Natural killer cell treated with Interleukin-12 subunit alpha and Interleukin-12 subunit beta and Interleukin-15 and Interleukin-18, amount 100 ng/mL, for 72 hours (primary cell): ENCODE results near the gene S100P. TPM values are rescaled to one million over a fixed set of nuclear protein-coding genes. Genes with fewer than 3 reads are reported as not detected.
"Not testable (repeated sequence)": the region's sequence is repeated elsewhere in the genome, so short reads cannot be mapped to it uniquely, and the experiment has no call there.

ENCODE experiments used
- ATAC-seq, 2 donors: fragments of 150-1000 bp; cut with Tn5 transposase in 1 of 2; sonication (Bioruptor Pico), chemical (Tn5 transposase) in 1 of 2; 2 replicates each; pipeline ENCODE4 v1.10.0; 2021
- DNase-seq: peaks from one replicate; pipeline ENCODE4 v3.0.0; 2022; ENCODE audit warnings: low spot score
- H3K27ac Mint-ChIP-seq, 2 donors: 1 replicate in 1 of 2; 2 replicates in 1 of 2; pipeline ENCODE4 v1.8.0; 2022; ENCODE audit warnings: mixed read lengths in 2 of 2, mild to moderate bottlenecking in 1 of 2, moderate library complexity in 1 of 2
- H3K27me3 Mint-ChIP-seq, 2 donors: 1 replicate in 1 of 2; 2 replicates in 1 of 2; pipeline ENCODE4 v1.8.0; 2022; ENCODE audit warnings: mixed read lengths in 2 of 2
- H3K36me3 Mint-ChIP-seq: one replicate; pipeline ENCODE4 v1.8.0; 2022; ENCODE audit warnings: mixed read lengths
- H3K4me1 Mint-ChIP-seq, 2 donors: 1 replicate in 1 of 2; 2 replicates in 1 of 2; pipeline ENCODE4 v1.8.0; 2022; ENCODE audit warnings: low read depth in 2 of 2, mixed read lengths in 2 of 2, mild to moderate bottlenecking in 1 of 2
- H3K4me3 Mint-ChIP-seq: one replicate; pipeline ENCODE4 v1.8.0; 2022; ENCODE audit warnings: mixed read lengths
- H3K9me3 Mint-ChIP-seq: 2 replicates; pipeline ENCODE4 v1.8.0; 2022; ENCODE audit warnings: mixed read lengths
- total RNA-seq, 2 donors: library from RNA; stranded (reverse); gene quantifications; one replicate each; pipeline ENCODE4 v1.2.3, GENCODE V29; 2022

S100P gene
- 1 to 10 TPM; 4.5 to 5.1 TPM for total RNA-seq

DNA sequence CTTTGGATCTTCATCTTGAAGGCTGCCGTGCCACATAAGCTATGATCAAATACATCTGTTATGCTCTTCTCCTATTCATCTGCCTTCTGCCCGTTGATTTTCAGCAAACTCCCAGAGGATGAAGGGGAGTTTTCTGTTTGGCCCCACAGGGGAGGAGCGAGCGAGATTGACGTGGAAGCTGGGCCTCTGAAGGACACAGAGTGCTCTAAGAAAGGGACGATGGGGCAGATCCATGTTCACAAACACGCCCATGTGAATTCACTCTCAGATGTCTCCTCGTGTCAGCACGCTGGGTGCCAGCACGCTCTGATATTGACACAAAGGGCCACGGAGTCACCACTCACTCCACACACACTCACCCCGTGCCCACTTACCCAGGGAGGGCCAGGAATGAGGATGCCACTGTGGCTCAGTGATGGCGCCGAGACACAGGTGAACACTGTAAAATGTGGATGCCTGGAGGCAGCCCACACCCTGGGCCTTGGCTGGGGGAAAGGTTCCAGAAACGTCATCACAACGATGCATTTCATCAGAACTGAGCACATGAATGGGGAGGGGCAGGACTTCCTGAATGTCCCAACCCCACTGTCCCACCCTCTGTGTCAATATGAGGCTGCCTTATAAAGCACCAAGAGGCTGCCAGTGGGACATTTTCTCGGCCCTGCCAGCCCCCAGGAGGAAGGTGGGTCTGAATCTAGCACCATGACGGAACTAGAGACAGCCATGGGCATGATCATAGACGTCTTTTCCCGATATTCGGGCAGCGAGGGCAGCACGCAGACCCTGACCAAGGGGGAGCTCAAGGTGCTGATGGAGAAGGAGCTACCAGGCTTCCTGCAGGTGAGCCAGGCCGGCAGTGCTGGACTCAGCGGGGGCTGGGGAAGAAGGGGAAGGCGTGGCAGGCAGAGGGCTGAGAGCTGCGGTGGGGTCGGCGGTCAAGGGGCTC lies at the start of gene S100P:
TSS of gene S100P (plus strand) at position 648 of the 946 bp plus-strand sequence. CDS start at position 703, 55 bp downstream.
- DNase-seq (no peak), ATAC-seq (no peak)
- Mint-ChIP-seq H3K4me3 (peak within 1 kb of the TSS; percentile 73), H3K27me3 (no peaks in the 10 kb centered on the region), H3K36me3 (no peaks in the 10 kb centered on the region), H3K27ac (peak within 1 kb of the TSS; percentile 96 to 98), H3K4me1 (peaks cover 69 to 77% of the 10 kb centered on the region in 2 donors), H3K9me3 (no peaks in the 10 kb centered on the region)

GRCh38 chr4:6644792-6645530 lies 48.7 kb upstream of the S100P start:
- no peaks in the 10 kb centered on the region for H3K27me3 Mint-ChIP-seq
- H3K4me3 Mint-ChIP-seq: no peak overlapping the region
- H3K4me1 Mint-ChIP-seq: peaks cover 17 to 36% of the 10 kb centered on the region in 2 donors
- H3K27ac Mint-ChIP-seq: no peak overlapping the region
- no peaks in the 10 kb centered on the region for H3K9me3 Mint-ChIP-seq
- H3K36me3 Mint-ChIP-seq: peaks cover 23% of the 10 kb centered on the region
- no peak for ATAC-seq
- no peak for DNase-seq

DNA sequence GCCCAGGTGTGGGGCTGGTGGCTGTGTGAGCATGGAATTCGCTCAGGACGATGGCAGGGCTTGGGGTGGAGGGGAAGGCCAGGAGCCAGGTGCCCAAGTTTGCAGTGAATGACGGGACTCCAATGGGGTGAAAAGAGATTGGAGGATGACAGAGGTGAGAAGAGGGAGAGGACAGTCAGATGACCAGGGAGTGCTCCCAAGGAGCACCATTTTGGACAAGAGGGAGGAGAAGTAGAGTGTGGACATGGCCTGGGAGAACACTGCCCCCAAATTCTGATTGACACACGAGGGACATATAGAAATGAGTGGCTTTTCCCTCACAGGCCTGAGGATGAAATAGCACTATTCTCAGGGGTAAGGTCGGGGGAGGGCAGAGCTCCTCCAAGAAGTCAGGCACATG lies 46.5 kb upstream of the S100P start:
- no peaks in the 10 kb centered on the region for H3K27me3 Mint-ChIP-seq
- no peak overlapping the region for H3K4me3 Mint-ChIP-seq
- no peak for DNase-seq
- no peaks in the 10 kb centered on the region for H3K9me3 Mint-ChIP-seq
- H3K4me1 Mint-ChIP-seq: peaks cover 6 to 17% of the 10 kb centered on the region in 2 donors
- H3K36me3 Mint-ChIP-seq: peaks cover 6% of the 10 kb centered on the region
- H3K27ac Mint-ChIP-seq: peak overlapping the region in 1 of 2 donors; percentile 3
- ATAC-seq: no peak

GRCh38 chr4:6647582-6648230 lies 46.0 kb upstream of the S100P start:
- DNase-seq: no peak
- Mint-ChIP-seq H3K27ac (peak overlapping the region in 1 of 2 donors; percentile 3), H3K9me3 (no peaks in the 10 kb centered on the region), H3K4me1 (peaks cover under 1 to 11% of the 10 kb centered on the region in 2 donors), H3K36me3 (peaks cover under 1% of the 10 kb centered on the region), H3K27me3 (no peaks in the 10 kb centered on the region), H3K4me3 (no peak overlapping the region)
- no peak for ATAC-seq

DNA sequence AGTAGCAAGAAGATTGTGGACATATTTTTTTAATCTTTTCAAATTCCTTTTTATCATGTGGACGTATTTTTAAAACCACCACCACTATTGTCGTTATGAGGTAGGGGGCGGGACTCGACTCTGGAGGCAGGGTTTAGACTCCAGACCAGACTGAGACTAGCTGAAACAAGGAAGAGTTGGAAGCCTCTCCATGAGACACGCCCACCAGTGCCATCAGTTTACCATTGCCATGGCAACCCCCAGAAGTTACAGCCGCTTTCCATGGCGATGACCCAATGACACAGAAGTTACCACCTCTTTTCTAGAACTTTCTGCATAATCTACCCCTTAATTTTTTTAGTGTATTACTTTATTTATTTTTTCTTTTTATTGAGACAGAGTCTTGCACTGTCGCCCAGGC lies 44.5 kb upstream of the S100P start:
- H3K36me3 Mint-ChIP-seq: no peaks in the 10 kb centered on the region
- H3K4me1 Mint-ChIP-seq: peaks cover 0 to 3% of the 10 kb centered on the region in 2 donors
- no peaks in the 10 kb centered on the region for H3K9me3 Mint-ChIP-seq
- no peak overlapping the region for H3K27ac Mint-ChIP-seq
- H3K4me3 Mint-ChIP-seq: no peak overlapping the region
- no peaks in the 10 kb centered on the region for H3K27me3 Mint-ChIP-seq
- DNase-seq (no peak), ATAC-seq (no peak)

DNA sequence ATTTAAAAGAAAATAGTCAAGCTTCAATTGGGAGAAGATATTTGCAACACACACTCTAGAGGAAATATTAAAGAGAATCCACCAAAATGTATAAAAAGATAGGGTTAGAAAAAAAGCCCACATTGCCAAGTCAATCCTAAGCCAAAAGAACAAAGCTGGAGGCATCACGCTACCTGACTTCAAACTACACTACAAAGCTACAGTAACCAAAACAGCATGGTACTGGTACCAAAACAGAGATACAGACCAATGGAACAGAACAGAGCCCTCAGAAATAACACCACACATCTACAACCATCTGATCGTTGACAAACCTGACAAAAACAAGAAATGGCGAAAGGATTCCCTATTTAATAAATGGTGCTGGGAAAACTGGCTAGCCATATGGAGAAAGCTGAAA lies 39.5 kb upstream of the S100P start:
- H3K9me3 Mint-ChIP-seq, ATAC-seq, H3K27me3 Mint-ChIP-seq: not testable (repeated sequence)

GRCh38 chr4:6655291-6655690 lies 38.4 kb upstream of the S100P start:
- H3K9me3 Mint-ChIP-seq, H3K4me3 Mint-ChIP-seq, H3K27ac Mint-ChIP-seq, ATAC-seq, DNase-seq, H3K27me3 Mint-ChIP-seq, H3K36me3 Mint-ChIP-seq: not testable (repeated sequence)
- H3K4me1 Mint-ChIP-seq: peaks cover 0 to 11% of the 10 kb centered on the region in 2 donors

More for the DNA sequence above, 39.5 kb upstream of the S100P start:
- H3K4me3 Mint-ChIP-seq, DNase-seq, H3K4me1 Mint-ChIP-seq, H3K36me3 Mint-ChIP-seq, H3K27ac Mint-ChIP-seq: not testable (repeated sequence)

GRCh38 chr4:6655924-6656323 lies 37.8 kb upstream of the S100P start:
- Mint-ChIP-seq H3K4me3 (no peak overlapping the region), H3K27ac (no peak overlapping the region), H3K9me3 (no peaks in the 10 kb centered on the region), H3K36me3 (no peaks in the 10 kb centered on the region), H3K4me1 (peaks cover 0 to 11% of the 10 kb centered on the region in 2 donors), H3K27me3 (peaks cover 6 to 10% of the 10 kb centered on the region in 2 donors)
- no peak for ATAC-seq
- no peak for DNase-seq

DNA sequence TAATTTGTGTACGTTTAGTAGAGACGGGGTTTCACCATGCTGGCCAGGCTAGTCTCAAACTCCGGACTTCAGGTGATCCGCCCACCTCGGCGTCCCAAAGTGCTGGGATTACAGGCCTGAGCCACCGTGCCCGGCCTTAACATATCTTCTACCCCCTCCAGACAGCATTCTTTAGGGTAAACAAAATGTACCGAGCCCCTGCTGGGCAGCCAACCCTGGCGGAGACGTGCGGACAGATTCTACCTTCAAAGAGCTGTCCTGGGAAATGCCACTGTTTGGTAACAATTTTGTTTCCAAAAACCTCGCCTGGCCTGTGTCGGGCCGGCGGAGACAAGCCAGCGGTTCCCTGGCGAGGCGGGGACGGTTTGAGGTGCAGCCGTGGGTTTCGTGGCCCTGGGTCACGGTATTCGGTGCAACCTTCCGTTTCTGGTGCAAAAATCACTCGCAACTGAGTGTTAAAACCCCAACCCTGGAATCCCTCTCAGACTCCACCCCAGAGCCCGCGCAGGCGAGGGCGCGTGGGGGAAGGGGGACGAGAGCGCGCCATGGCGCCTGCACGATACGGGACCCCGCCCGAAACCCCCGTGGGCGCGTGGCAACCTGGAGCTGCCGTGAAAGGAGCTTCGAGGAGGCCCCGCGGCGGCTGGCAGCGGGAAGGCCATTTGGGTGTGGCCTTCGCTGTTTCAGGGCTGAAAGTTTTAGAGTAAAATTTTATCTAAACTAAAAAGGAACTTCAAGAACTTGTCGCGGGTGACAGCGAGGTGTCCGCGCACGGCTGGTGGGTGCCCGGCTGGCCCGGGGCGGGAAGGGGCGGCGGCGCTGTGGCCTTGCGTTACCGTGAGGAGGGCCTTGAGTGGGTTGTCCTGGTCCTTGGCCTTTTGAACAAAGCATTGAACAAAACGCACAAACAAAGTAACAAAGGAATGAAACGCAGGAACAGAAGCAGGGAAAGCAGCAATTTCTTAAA lies 36.2 kb upstream of the S100P start:
- no peak overlapping the region for H3K27ac Mint-ChIP-seq
- H3K4me3 Mint-ChIP-seq: peak overlapping the region; percentile 52
- H3K9me3 Mint-ChIP-seq: no peaks in the 10 kb centered on the region
- H3K27me3 Mint-ChIP-seq: peaks cover 16 to 17% of the 10 kb centered on the region in 2 donors
- H3K36me3 Mint-ChIP-seq: no peaks in the 10 kb centered on the region
- H3K4me1 Mint-ChIP-seq: peaks cover 0 to 11% of the 10 kb centered on the region in 2 donors
- DNase-seq (no peak), ATAC-seq (no peak)

DNA sequence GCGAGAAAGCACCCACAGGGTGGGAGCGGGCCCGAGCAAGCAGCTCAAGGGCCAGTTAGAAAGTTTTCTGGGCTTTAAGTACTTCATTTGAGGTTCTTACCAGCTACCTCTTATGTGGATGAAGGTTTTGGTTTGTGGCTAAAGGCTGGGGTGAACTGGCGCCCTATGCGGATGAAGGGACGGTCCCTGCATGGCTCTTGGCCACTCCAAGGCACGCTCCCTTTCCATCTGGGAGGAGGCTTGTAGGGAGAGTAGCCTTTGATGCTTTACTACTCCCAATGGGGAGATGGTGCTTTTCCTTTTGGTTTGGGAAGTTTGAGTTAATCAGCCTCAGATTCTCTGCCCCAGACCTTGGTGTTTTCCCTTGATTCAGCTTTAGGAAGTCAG lies 35.5 kb upstream of the S100P start:
- Mint-ChIP-seq H3K4me3 (peak overlapping the region; percentile 52), H3K4me1 (peaks cover 0 to 11% of the 10 kb centered on the region in 2 donors), H3K36me3 (no peaks in the 10 kb centered on the region), H3K27ac (no peak overlapping the region), H3K27me3 (peaks cover 17 to 20% of the 10 kb centered on the region in 2 donors), H3K9me3 (no peaks in the 10 kb centered on the region)
- DNase-seq: no peak
- ATAC-seq: no peak

DNA sequence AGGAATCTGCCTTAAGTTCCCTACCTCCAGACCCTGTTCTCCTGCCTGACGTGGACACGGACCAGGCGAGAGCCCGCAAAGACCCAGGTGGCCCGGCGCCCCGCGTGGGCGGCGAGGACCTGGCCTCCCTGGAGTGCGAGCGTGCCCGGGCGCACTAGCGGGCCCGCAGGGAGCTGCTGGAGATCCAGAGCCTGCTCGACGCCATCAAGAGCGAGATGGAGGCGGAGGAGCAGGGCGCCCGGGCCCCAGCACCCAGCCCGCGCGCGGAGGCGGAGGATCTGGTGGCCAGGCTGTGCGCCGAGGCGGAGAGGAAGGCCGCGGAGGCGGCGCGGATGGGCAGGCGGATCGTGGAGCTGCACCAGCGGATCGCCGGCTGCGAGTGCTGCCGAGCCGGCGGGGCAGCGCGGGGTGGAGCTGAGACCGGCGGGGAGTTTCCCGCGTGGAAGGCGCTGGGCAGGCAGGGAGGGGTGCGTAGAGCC lies 35.0 kb upstream of the S100P start:
- peak; percentile 84 for DNase-seq
- Mint-ChIP-seq H3K27me3 (peaks cover 17 to 20% of the 10 kb centered on the region in 2 donors), H3K27ac (no peak overlapping the region)

DNA sequence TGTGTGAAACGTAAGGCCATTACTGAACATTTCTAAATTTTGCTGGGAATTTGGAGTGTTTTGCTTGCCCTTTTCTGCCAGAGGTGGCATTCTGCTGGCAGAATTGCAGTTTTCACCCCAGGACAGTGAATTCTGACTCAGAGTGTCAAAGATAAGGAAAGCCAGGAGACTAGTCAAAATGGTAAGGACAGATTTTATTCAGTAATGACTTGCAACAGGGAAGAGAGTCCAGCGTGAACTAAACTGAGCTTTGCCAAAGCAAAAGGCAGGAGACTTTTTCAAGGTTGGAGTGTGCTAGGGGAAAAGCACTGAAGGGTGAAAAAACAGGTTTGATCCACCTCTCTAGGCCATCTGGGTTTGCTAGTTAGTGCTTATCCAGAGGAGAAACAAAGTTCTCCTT lies 33.8 kb upstream of the S100P start:
- no peaks in the 10 kb centered on the region for H3K36me3 Mint-ChIP-seq
- peaks cover 0 to 11% of the 10 kb centered on the region in 2 donors for H3K4me1 Mint-ChIP-seq
- no peak overlapping the region for H3K4me3 Mint-ChIP-seq
- H3K27ac Mint-ChIP-seq: no peak overlapping the region
- DNase-seq: no peak
- H3K27me3 Mint-ChIP-seq: peaks cover 17 to 20% of the 10 kb centered on the region in 2 donors
- H3K9me3 Mint-ChIP-seq: no peaks in the 10 kb centered on the region
- ATAC-seq: no peak

More for the DNA sequence above, 35.0 kb upstream of the S100P start:
- H3K36me3 Mint-ChIP-seq: no peaks in the 10 kb centered on the region
- peak overlapping the region; percentile 52 for H3K4me3 Mint-ChIP-seq
- H3K4me1 Mint-ChIP-seq: peaks cover 0 to 11% of the 10 kb centered on the region in 2 donors
- H3K9me3 Mint-ChIP-seq: no peaks in the 10 kb centered on the region
- peak; percentile 88 to 96 for ATAC-seq
